Transverse colon (tissue), 4 donors: ENCODE data around the gene MAP3K3. TPM values are rescaled to one million over a fixed set of nuclear protein-coding genes. Genes with fewer than 3 reads are reported as not detected.

Source experiments
- DNase-seq: peaks from one replicate; pipeline ENCODE4 v3.0.0-alpha.2; 2019
- H3K27ac ChIP-seq, 4 donors: fragments of 200-600 bp; sonication (generic); 2 replicates each; pipeline ENCODE4 v1.5.1; 2016 to 2018; ENCODE audit warnings: inconsistent platforms in 4 of 4
- H3K27me3 ChIP-seq: fragments of 200-600 bp; sonication (generic); 2 replicates; pipeline ENCODE4 v1.5.1; 2017; ENCODE audit warnings: inconsistent platforms
- H3K36me3 ChIP-seq, 4 donors: fragments of 200-600 bp; sonication (generic); 2 replicates each; pipeline ENCODE4 v1.5.1; 2017 to 2019; ENCODE audit warnings: inconsistent platforms in 4 of 4
- H3K4me1 ChIP-seq, 4 donors: fragments of 200-600 bp; sonication (generic); 2 replicates each; pipeline ENCODE4 v1.5.1; 2017 to 2020; ENCODE audit warnings: inconsistent platforms in 4 of 4
- H3K4me3 ChIP-seq, 4 donors: fragments of 200-600 bp; sonication (generic); 1 replicate in 1 of 4; 2 replicates in 3 of 4; pipeline versions ENCODE4 v1.5.1 to v1.6.1; 2017 to 2019; ENCODE audit warnings: inconsistent platforms in 4 of 4
- H3K9me3 ChIP-seq, 2 donors: fragments of 200-600 bp; sonication (generic); 2 replicates each; pipeline ENCODE4 v1.5.1; 2017 to 2019; ENCODE audit warnings: inconsistent platforms in 2 of 2
- CTCF ChIP-seq, 5 experiments: fragments of 200-600 bp in 3 of 5; fragments of 450-650 bp in 2 of 5; sonication (generic) in 3 of 5; IDR thresholded peaks; 1 replicate in 2 of 5; 2 replicates in 3 of 5; pipeline ENCODE4 v1.5.1; 2016 to 2017; ENCODE audit warnings: antibody characterized with exemption in 5 of 5, inconsistent platforms in 3 of 5, mild to moderate bottlenecking in 2 of 5, moderate library complexity in 1 of 5
- EP300 ChIP-seq: sonication (generic); formaldehyde crosslinking; IDR thresholded peaks from one replicate; pipeline ENCODE4 v1.6.1; 2017; ENCODE audit warnings: antibody characterized with exemption, low read depth
- POLR2A ChIP-seq: fragments of 450-650 bp; IDR thresholded peaks from one replicate; pipeline ENCODE4 v1.6.1; 2016; ENCODE audit warnings: antibody characterized with exemption, mild to moderate bottlenecking, moderate library complexity
- POLR2AphosphoS5 ChIP-seq, 3 donors: sonication (generic); formaldehyde crosslinking; IDR thresholded peaks; one replicate each; pipeline ENCODE4 v1.6.1; 2016; ENCODE audit warnings: antibody characterized with exemption in 3 of 3
- WGBS, 2 donors: methylation state at CpG; one replicate each; pipeline ENCODE4 v1.1.5; 2018; ENCODE audit warnings: low coverage in 1 of 2; 5-methylcytosine and 5-hydroxymethylcytosine counted together
- in situ Hi-C, 4 donors: fragments of 200-750 bp; cut with MboI; loops; one replicate each; pipeline versions ENCODE4 v1.15.0 to v1.15.1; 2017; ENCODE audit warnings: low sequenced_read_pairs in 3 of 4, low pct_ligation_motif_present in 1 of 4, low pct_unique_long_range_greater_than_20kb in 1 of 4
- intact Hi-C: fragments of 100-400 bp; cut with DNase I; formaldehyde crosslinking; loops from one replicate; pipeline ENCODE4 v1.15.1; 2023; ENCODE audit warnings: low total_unique reads
- total RNA-seq, 4 donors: library from RNA; depleted of rRNA; stranded (reverse); fragments of >200 nt; gene quantifications; one replicate each; pipeline ENCODE4 v1.1.0, GENCODE V29; 2016

MAP3K3 gene
- total RNA-seq, 4 donors from 2014 or later, result 15.7 to 32.1 (median 24.7) TPM

- H3K36me3 ChIP-seq, result peaks cover 0 to 19% (median 7%) of the 10 kb centered on the region in 4 donors
- intact Hi-C loops (no loop called here), in situ Hi-C loops (no loop called here)
- no peaks in the 10 kb centered on the region for H3K9me3 ChIP-seq
- peaks cover 4 to 8% (median 4%) of the 10 kb centered on the region in 4 donors for H3K4me1 ChIP-seq
- no peaks in the 10 kb centered on the region for H3K27me3 ChIP-seq
- no peak for TF ChIP-seq CTCF (IDR thresholded peaks at IDR 0.05)
- no peak for TF ChIP-seq POLR2A
- TF ChIP-seq POLR2AphosphoS5 (IDR thresholded peaks at IDR 0.05), result no peak
- TF ChIP-seq EP300, result no peak
- WGBS, 2 donors, result 92 to 99% methylated on average over 2 to 3 of the region's 3 CpGs
- H3K4me3 ChIP-seq, result no peak overlapping the region
- no peak overlapping the region for H3K27ac ChIP-seq
- DNase-seq, result no peak
Observed at GRCh38 chr17:63595132-63595531, 27.1 kb upstream of the MAP3K3 start.

- Histone ChIP-seq H3K36me3 (peaks cover 0 to under 1% (median 0%) of the 10 kb centered on the region in 4 donors), H3K9me3 (no peaks in the 10 kb centered on the region), H3K27ac (no peak overlapping the region), H3K27me3 (no peaks in the 10 kb centered on the region), H3K4me3 (no peak overlapping the region), H3K4me1 (peaks cover 11 to 20% (median 14%) of the 10 kb centered on the region in 4 donors)
- WGBS, 2 donors, result 52 to 75% methylated on average over 5 to 6 of the region's 6 CpGs
- in situ Hi-C loops, result no loop called here
- no peak for DNase-seq
- TF ChIP-seq EP300, result no peak
- no peak for TF ChIP-seq POLR2AphosphoS5 (IDR thresholded peaks at IDR 0.05)
- no peak for TF ChIP-seq CTCF (IDR thresholded peaks at IDR 0.05)
- no peak for TF ChIP-seq POLR2A
- intact Hi-C loops, result loop anchor here (1.0 kb wide), 1 partner anchor 13 kb away; no protein-coding TSS in a partner anchor
Observed at GRCh38 chr17:63596856-63597586, 25.2 kb upstream of the MAP3K3 start.

GRCh38 chr17:63598281-63598680, 23.9 kb upstream of the MAP3K3 start:
- intact Hi-C loops, result no loop called here
- no peak for TF ChIP-seq POLR2AphosphoS5 (IDR thresholded peaks at IDR 0.05)
- TF ChIP-seq EP300, result no peak
- TF ChIP-seq POLR2A, result no peak
- TF ChIP-seq CTCF (IDR thresholded peaks at IDR 0.05), result no peak
- in situ Hi-C loops, result no loop called here

GRCh38 chr17:63600569-63601438, 21.4 kb upstream of the MAP3K3 start, which contains the start of gene TACO1:
TACO1 (plus strand) TSS chr17:63600895; CDS start chr17:63601084, 189 bp downstream.
- H3K4me3 ChIP-seq, result peak within 1 kb of the TSS; percentile 70 to 74 (median 72)
- TF ChIP-seq CTCF (IDR thresholded peaks at IDR 0.05) (no peak), POLR2AphosphoS5 (IDR thresholded peaks at IDR 0.05) (peak; percentile 62 to 82 (median 81)), EP300 (no peak), POLR2A (peak; percentile 76)
- intact Hi-C loops, result no loop called here
- peak within 1 kb of the TSS; percentile 83 to 90 (median 87) for H3K27ac ChIP-seq
- H3K9me3 ChIP-seq, result no peaks in the 10 kb centered on the region
- peak; percentile 85 for DNase-seq
- in situ Hi-C loops, result no loop called here
- no peaks in the 10 kb centered on the region for H3K27me3 ChIP-seq
- peaks cover 14 to 25% (median 15%) of the 10 kb centered on the region in 4 donors for H3K4me1 ChIP-seq
- 1% methylated on average over 38 of the region's 61 CpGs; no CpG with 5 or more reads in 1 of the 2 donors for WGBS, 2 donors
- peaks cover 0 to 11% (median 4%) of the 10 kb centered on the region in 4 donors for H3K36me3 ChIP-seq

More at GRCh38 chr17:63598281-63598680, 23.9 kb upstream of the MAP3K3 start:
- Histone ChIP-seq H3K27me3 (no peaks in the 10 kb centered on the region), H3K4me1 (peaks cover 14 to 25% (median 15%) of the 10 kb centered on the region in 4 donors), H3K27ac (no peak overlapping the region), H3K4me3 (no peak overlapping the region), H3K9me3 (no peaks in the 10 kb centered on the region), H3K36me3 (no peaks in the 10 kb centered on the region)
- DNase-seq, result no peak
- 79 to 87% methylated on average over 2 of the region's 2 CpGs for WGBS, 2 donors
